H1 (cell line): ENCODE data around the gene ZFAND3. TPM values are rescaled to one million over a fixed set of nuclear protein-coding genes. Genes with fewer than 3 reads are reported as not detected.

Experiments
- CTCF ChIA-PET: fragments of 300-600 bp; sonication (Branson Sonifier 250); formaldehyde crosslinking; loops from one replicate; lab custom pipeline; 2021; ENCODE audit not compliant: partially characterized antibody; lab: Charles Lee
- POLR2A ChIA-PET: fragments of 300-600 bp; sonication (Branson Sonifier 250); formaldehyde crosslinking; loops from one replicate; lab custom pipeline; 2021; ENCODE audit warnings: inconsistent platforms; ENCODE audit not compliant: partially characterized antibody; lab: Charles Lee
- DNase-seq, 2 experiments: peaks; one replicate each; pipeline versions ENCODE4 v3.0.0 to v3.0.0-alpha.2; 2010 to 2022; ENCODE audit warnings: low spot score in 2 of 2, low read depth in 1 of 2, mixed read lengths in 1 of 2
- FAIRE-seq: peaks from 2 replicates; lab custom pipeline; 2011; peaks lifted over from hg19 to GRCh38; lab: Jason Lieb, UNC
- H2AFZ ChIP-seq: 2 replicates; pipeline ENCODE4 v1.8.1; 2012; ENCODE audit warnings: low read length, inconsistent platforms
- H2AK5ac ChIP-seq: 2 replicates; pipeline ENCODE4 v1.6.1; 2013; ENCODE audit warnings: low read depth, low read length
- H2BK120ac ChIP-seq: replicated peaks from 2 replicates; pipeline ENCODE3; 2013; ENCODE audit warnings: low read depth, low read length, inconsistent platforms
- H2BK12ac ChIP-seq: 2 replicates; pipeline ENCODE4 v1.6.1; 2013; ENCODE audit warnings: low read depth, low read length
- H2BK15ac ChIP-seq: 2 replicates; pipeline ENCODE4 v1.6.1; 2013; ENCODE audit warnings: low read length
- H2BK20ac ChIP-seq: 2 replicates; pipeline ENCODE4 v1.6.1; 2013; ENCODE audit warnings: low read length
- H2BK5ac ChIP-seq: 2 replicates; pipeline ENCODE4 v1.6.1; 2013; ENCODE audit warnings: low read depth, low read length
- H3K14ac ChIP-seq: 2 replicates; pipeline ENCODE4 v1.6.1; 2013; ENCODE audit warnings: inconsistent platforms; ENCODE audit not compliant: insufficient read length
- H3K18ac ChIP-seq: 2 replicates; pipeline ENCODE4 v1.6.1; 2013; ENCODE audit warnings: low read length; ENCODE audit errors: extremely low read depth
- H3K23ac ChIP-seq: 2 replicates; pipeline ENCODE4 v1.6.1; 2013; ENCODE audit warnings: inconsistent platforms; ENCODE audit not compliant: insufficient read length
- H3K23me2 ChIP-seq: 2 replicates; pipeline ENCODE4 v1.6.1; 2013; ENCODE audit warnings: low read depth, low read length
- H3K27ac ChIP-seq: 2 replicates; pipeline ENCODE4 v1.6.1; 2011; ENCODE audit warnings: low read depth, low read length, inconsistent platforms
- H3K27me3 ChIP-seq, 4 experiments: replicated peaks in 1 of 4; 1 replicate in 1 of 4; 2 replicates in 3 of 4; pipeline versions ENCODE4 v1.6.1 to v1.8.1; 2011 to 2013; ENCODE audit warnings: low read length in 3 of 4, mild to moderate bottlenecking in 3 of 4, inconsistent platforms in 2 of 4, mixed read lengths in 2 of 4, moderate library complexity in 1 of 4; ENCODE audit not compliant: control insufficient read depth in 3 of 4, insufficient read depth in 3 of 4; ENCODE audit errors: extremely low read depth in 1 of 4
- H3K36me3 ChIP-seq, 4 experiments: 2 replicates each; pipeline versions ENCODE4 v1.6.1 to v1.8.1; 2011 to 2013; ENCODE audit warnings: mild to moderate bottlenecking in 4 of 4, low read length in 3 of 4, moderate library complexity in 2 of 4, control low read depth in 1 of 4, inconsistent platforms in 1 of 4; ENCODE audit not compliant: insufficient read depth in 4 of 4, control insufficient read depth in 2 of 4
- H3K4ac ChIP-seq: replicated peaks from 2 replicates; pipeline ENCODE3; 2013; ENCODE audit warnings: low read length, low read depth, mixed read lengths, inconsistent platforms; ENCODE audit not compliant: insufficient read length
- H3K4me1 ChIP-seq, 4 experiments: replicated peaks in 1 of 4; 1 replicate in 1 of 4; 2 replicates in 3 of 4; pipeline versions ENCODE4 v1.6.1 to v1.8.1; 2011 to 2013; ENCODE audit warnings: low read length in 3 of 4, inconsistent platforms in 2 of 4, mixed read lengths in 1 of 4; ENCODE audit not compliant: insufficient read depth in 4 of 4, control insufficient read depth in 3 of 4
- H3K4me2 ChIP-seq, 2 experiments: 2 replicates each; pipeline versions ENCODE4 v1.6.1 to v1.8.1; 2011 to 2013; ENCODE audit warnings: low read depth in 2 of 2, low read length in 2 of 2, control low read depth in 1 of 2, inconsistent platforms in 1 of 2, mild to moderate bottlenecking in 1 of 2; ENCODE audit not compliant: insufficient read depth in 1 of 2
- H3K4me3 ChIP-seq, 4 experiments: fragments of 200-600, 300-600 bp in 1 of 4; sonication (generic), shearing (Covaris generic), sonication (Bioruptor Twin) in 1 of 4; 2 replicates each; pipeline versions ENCODE4 v1.5.1 to v1.8.1; 2011 to 2016; ENCODE audit warnings: low read length in 4 of 4, low read depth in 3 of 4, control low read depth in 2 of 4, inconsistent platforms in 2 of 4, mild to moderate bottlenecking in 2 of 4, mixed read lengths in 1 of 4, moderate library complexity in 1 of 4; ENCODE audit not compliant: insufficient read depth in 2 of 4; ENCODE audit errors: extremely low read depth in 1 of 4
- H3K56ac ChIP-seq: replicated peaks from 2 replicates; pipeline ENCODE3; 2013; ENCODE audit warnings: low read depth, mild to moderate bottlenecking, mixed read lengths, low read length, inconsistent platforms; ENCODE audit not compliant: insufficient read length
- H3K79me1 ChIP-seq: 2 replicates; pipeline ENCODE4 v1.6.1; 2013; ENCODE audit warnings: low read depth, low read length, control low read depth
- H3K79me2 ChIP-seq, 2 experiments: 2 replicates each; pipeline versions ENCODE4 v1.6.1 to v1.8.1; 2012 to 2013; ENCODE audit warnings: low read length in 2 of 2, mild to moderate bottlenecking in 2 of 2, inconsistent platforms in 1 of 2; ENCODE audit not compliant: insufficient read depth in 2 of 2, control insufficient read depth in 1 of 2
- H3K9ac ChIP-seq, 4 experiments: replicated peaks in 1 of 4; 1 replicate in 1 of 4; 2 replicates in 3 of 4; pipeline versions ENCODE4 v1.6.1 to v1.8.1; 2011 to 2013; ENCODE audit warnings: low read depth in 3 of 4, low read length in 3 of 4, control low read depth in 2 of 4, mild to moderate bottlenecking in 2 of 4, moderate library complexity in 2 of 4, inconsistent platforms in 1 of 4; ENCODE audit errors: extremely low read depth in 1 of 4
- H3K9me3 ChIP-seq, 2 experiments: 2 replicates each; pipeline versions ENCODE4 v1.6.1 to v1.8.1; 2012 to 2013; ENCODE audit warnings: mild to moderate bottlenecking in 2 of 2, moderate library complexity in 2 of 2, control low read depth in 1 of 2, inconsistent platforms in 1 of 2, low read depth in 1 of 2, low read length in 1 of 2, mixed read lengths in 1 of 2; ENCODE audit not compliant: insufficient read depth in 2 of 2
- H4K20me1 ChIP-seq, 2 experiments: replicated peaks in 1 of 2; 2 replicates each; pipeline versions ENCODE3 to v1.8.1; 2011 to 2013; ENCODE audit warnings: inconsistent platforms in 2 of 2, low read length in 2 of 2, mild to moderate bottlenecking in 1 of 2; ENCODE audit not compliant: insufficient read depth in 2 of 2, control insufficient read depth in 1 of 2
- H4K5ac ChIP-seq: 2 replicates; pipeline ENCODE4 v1.6.1; 2013; ENCODE audit warnings: low read length, low read depth, mixed read lengths, inconsistent platforms; ENCODE audit not compliant: insufficient read length
- H4K8ac ChIP-seq: 2 replicates; pipeline ENCODE4 v1.8.0; 2013; ENCODE audit warnings: mild to moderate bottlenecking, moderate library complexity, low read length, inconsistent platforms; ENCODE audit not compliant: insufficient read depth; ENCODE audit errors: extremely low read depth
- H4K91ac ChIP-seq: replicated peaks from 2 replicates; pipeline ENCODE3; 2013; ENCODE audit warnings: low read length, mixed read lengths, inconsistent platforms; ENCODE audit not compliant: insufficient read length
- ASH2L ChIP-seq: fragments of 200-600, 300-600 bp; sonication (generic); IDR thresholded peaks from one replicate; pipeline ENCODE4 v1.7.1; 2017; ENCODE audit warnings: low read length
- BACH1 ChIP-seq: IDR thresholded peaks from 2 replicates; pipeline ENCODE4 v1.6.1; 2012; ENCODE audit warnings: low read length, improper control_type of control experiment
- CBX5 ChIP-seq: fragments of 300-800, 300-1000 bp; sonication (generic); IDR thresholded peaks from 2 replicates; pipeline ENCODE4 v1.7.1; 2016; ENCODE audit warnings: antibody characterized with exemption, low read length, low read depth
- CBX8 ChIP-seq: fragments of 300-800, 300-1000 bp; sonication (generic); IDR thresholded peaks from 2 replicates; pipeline ENCODE4 v1.7.1; 2016; ENCODE audit warnings: low read depth, low read length, borderline replicate concordance
- KDM5A ChIP-seq: fragments of 200-600 bp; IDR thresholded peaks from 2 replicates; pipeline ENCODE4 v1.7.1; 2012; ENCODE audit warnings: mild to moderate bottlenecking, low read length, inconsistent platforms, mixed read lengths
- RNF2 ChIP-seq: fragments of 200-900, 300-1000 bp; sonication (generic); IDR thresholded peaks from 2 replicates; pipeline ENCODE4 v1.7.1; 2016; ENCODE audit warnings: borderline replicate concordance, low read depth, mild to moderate bottlenecking, antibody characterized with exemption, low read length; ENCODE audit not compliant: poor library complexity, severe bottlenecking; ENCODE audit errors: missing control alignments
- WGBS, 2 experiments: shearing (Covaris generic) in 1 of 2; methylation state at CpG; one replicate each; pipeline versions ENCODE4 v1.1.6 to v1.1.7; 2013 to 2015; ENCODE audit warnings: low lambda C conversion rate in 2 of 2, mixed read lengths in 2 of 2, inconsistent platforms in 1 of 2, low coverage in 1 of 2, missing lambda C conversion rate in 1 of 2; ENCODE audit not compliant: insufficient replicate concordance in 2 of 2, insufficient coverage in 1 of 2, insufficient read length in 1 of 2; ENCODE audit errors: extremely low coverage in 1 of 2, missing lambda C conversion rate in 1 of 2; 5-methylcytosine and 5-hydroxymethylcytosine counted together
- polyA plus RNA-seq, 7 experiments: library from polyadenylated mRNA; depleted of rRNA in 3 of 7; stranded (reverse) in 5 of 7; unstranded in 2 of 7; fragments of >200 nt in 5 of 7; fragments of 200-250 nt in 2 of 7; gene quantifications; 1 replicate in 5 of 7; 2 replicates in 1 of 7; 4 replicates in 1 of 7; pipeline versions ENCODE4 v1.2.1 to v1.2.3, GENCODE V29; 2011 to 2013; ENCODE audit warnings: missing spikeins in 2 of 7, mixed read lengths in 2 of 7
- total RNA-seq: library from RNA; stranded (reverse); fragmentation: NEBNext Ultra II Directional; extraction: Animal tissue kit (Norgen Biotek cat#: 25700); gene quantifications from 2 replicates; pipeline ENCODE4 v1.2.1, GENCODE V29; 2021

ZFAND3 gene
- total and polyA plus RNA-seq, 2 of the 8 experiments (the other 6 are each of a cell fraction or from before 2014, with no cell fraction given), result 13.0 to 51.3 TPM

- Histone ChIP-seq H4K91ac (no peak overlapping the region), H3K9ac (no peak overlapping the region), H4K20me1 (peaks cover 0 to 2% of the 10 kb centered on the region in 2 experiments), H3K4ac (no peak overlapping the region), H3K4me2 (no peak overlapping the region), H2BK120ac (no peak overlapping the region), H2BK5ac (no peak overlapping the region), H3K79me2 (no peaks in the 10 kb centered on the region), H3K9me3 (no peaks in the 10 kb centered on the region), H2AFZ (no peak overlapping the region), H4K8ac (no peak overlapping the region), H3K14ac (no peak overlapping the region), H3K27ac (no peak overlapping the region), H3K27me3 (no peaks in the 10 kb centered on the region), H2BK15ac (no peak overlapping the region), H3K79me1 (no peaks in the 10 kb centered on the region), H2AK5ac (no peak overlapping the region), H3K56ac (no peak overlapping the region), H3K4me1 (peaks cover 0 to 7% (median 0%) of the 10 kb centered on the region in 4 experiments; a peak in 3 of 7 replicates), H2BK12ac (no peak overlapping the region), H3K4me3 (no peak overlapping the region), H2BK20ac (no peak overlapping the region), H3K36me3 (no peaks in the 10 kb centered on the region), H3K23ac (no peak overlapping the region), H3K23me2 (no peaks in the 10 kb centered on the region), H3K18ac (no peak overlapping the region), H4K5ac (no peak overlapping the region)
- DNase-seq (no peak), FAIRE-seq (no peak)
- TF ChIP-seq CBX5 (no peak), CBX8 (no peak), KDM5A (no peak), BACH1 (no peak), RNF2 (no peak), ASH2L (no peak)
- CTCF ChIA-PET, result interaction anchor here (0.5 to 2.3 kb wide), 6 partner anchors 14 to 394 kb away, joined by 3 to 5 read pairs (median 3); no protein-coding TSS in a partner anchor
- 97% methylated on average over 11 of the region's 11 CpGs; no CpG with 5 or more reads in 1 of the 2 experiments for WGBS, 2 experiments
- POLR2A ChIA-PET, result no interaction called here
These were observed 356.3 kb downstream of the ZFAND3 start for GRCh38 chr6:38175786-38176185.
